GM18907 (cell line): ENCODE data around the gene ELK3.

Experiments used
- ATAC-seq: cut with Tn5 transposase; IDR thresholded peaks from one replicate; pipeline ENCODE4 v1.9.1; 2021; ENCODE audit warnings: mild to moderate bottlenecking, moderate library complexity; ENCODE audit not compliant: unreplicated experiment

ELK3 gene

GRCh38 chr12:96210376-96211055 is 16.3 kb downstream of the ELK3 start:
- ATAC-seq = no peak

GRCh38 chr12:96211988-96212387 is 17.8 kb downstream of the ELK3 start:
- ATAC-seq = no peak

GRCh38 chr12:96212456-96213375 is 18.5 kb downstream of the ELK3 start:
- no peak for ATAC-seq

DNA sequence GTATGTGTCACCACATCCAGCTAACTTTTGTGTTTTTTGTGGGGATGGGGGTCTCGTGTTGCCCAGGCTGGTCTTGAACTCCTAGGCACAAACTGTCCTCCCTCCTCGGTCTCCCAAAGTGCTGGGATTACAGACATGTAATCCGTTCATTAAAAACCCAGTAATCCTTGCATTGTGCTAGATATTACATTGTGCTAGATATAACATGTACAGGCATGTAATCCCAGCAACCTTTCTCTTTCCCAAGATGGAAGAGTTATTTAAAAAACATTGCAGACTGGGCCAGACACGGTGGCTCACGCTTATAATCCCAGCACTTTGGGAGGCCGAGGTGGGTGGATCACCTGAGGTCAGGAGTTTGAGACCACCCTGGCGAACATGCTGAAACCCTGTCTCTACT is 19.7 kb downstream of the ELK3 start:
- no peak for ATAC-seq

DNA sequence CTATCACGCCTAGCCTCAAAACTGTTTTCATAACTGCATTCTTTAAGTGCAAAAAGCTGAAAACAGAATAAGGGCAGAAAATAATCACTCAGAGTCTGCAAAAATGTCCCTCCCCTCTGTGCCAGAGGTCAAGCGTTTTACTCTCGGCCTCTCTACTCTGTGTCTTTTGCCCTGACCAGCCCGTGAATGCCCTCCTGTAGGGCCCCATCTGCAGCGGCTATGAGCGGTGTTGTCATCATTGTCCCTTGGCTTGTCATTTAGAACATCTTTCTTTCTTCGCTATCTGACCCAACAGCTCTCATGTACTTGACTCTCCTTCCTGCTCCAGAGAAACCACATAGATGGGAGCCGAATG is 21.7 kb downstream of the ELK3 start:
- no peak for ATAC-seq

GRCh38 chr12:96218989-96219678 is 25.0 kb downstream of the ELK3 start:
- ATAC-seq = no peak

DNA sequence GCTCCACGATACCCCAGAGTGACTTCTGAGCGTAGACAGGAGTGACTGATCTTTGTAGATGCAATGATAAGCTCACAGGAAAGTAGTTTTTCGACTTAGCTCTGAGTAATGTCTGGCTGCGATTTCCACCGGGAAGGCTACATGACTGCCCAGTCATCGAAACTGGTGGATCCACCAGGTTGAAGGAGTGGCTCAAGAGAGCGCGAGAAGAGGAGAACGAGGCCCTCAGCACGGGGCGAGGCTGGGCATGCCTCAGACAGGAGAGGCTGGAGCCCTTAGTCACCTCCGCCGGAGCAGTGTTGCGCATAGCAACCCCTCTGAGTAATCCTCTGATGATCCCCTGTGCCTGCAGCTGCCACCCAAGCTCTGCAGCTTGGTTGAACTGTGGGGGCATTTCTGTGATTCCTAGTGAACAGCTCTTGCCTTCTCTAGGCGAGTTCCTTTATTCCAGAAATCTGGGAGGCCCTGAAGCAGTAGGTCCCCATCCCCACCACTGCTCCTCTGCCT is 25.6 kb downstream of the ELK3 start:
- no peak for ATAC-seq

DNA sequence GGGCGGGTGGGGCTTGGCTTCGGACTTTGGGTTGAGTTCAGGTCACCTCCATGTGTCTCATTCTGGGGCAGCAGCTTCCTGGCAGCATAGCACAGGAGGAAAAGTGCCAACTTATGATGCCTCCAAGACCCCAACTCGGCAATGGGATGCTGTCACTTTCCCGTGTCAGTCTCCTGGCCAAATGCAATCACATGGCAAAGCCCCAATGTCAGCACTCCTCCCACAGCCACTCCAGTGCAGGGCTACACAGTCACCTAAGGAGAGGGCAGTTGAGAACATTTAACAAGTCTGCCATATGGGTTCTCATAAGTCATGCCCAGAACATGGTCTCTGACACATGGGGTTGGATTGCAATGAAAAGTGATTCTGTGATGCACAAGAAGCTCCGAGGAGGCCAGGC is 26.7 kb downstream of the ELK3 start:
- ATAC-seq = no peak

GRCh38 chr12:96221391-96221790 is 27.2 kb downstream of the ELK3 start:
- ATAC-seq = no peak

GRCh38 chr12:96223411-96224218 is 29.4 kb downstream of the ELK3 start:
- no peak for ATAC-seq

DNA sequence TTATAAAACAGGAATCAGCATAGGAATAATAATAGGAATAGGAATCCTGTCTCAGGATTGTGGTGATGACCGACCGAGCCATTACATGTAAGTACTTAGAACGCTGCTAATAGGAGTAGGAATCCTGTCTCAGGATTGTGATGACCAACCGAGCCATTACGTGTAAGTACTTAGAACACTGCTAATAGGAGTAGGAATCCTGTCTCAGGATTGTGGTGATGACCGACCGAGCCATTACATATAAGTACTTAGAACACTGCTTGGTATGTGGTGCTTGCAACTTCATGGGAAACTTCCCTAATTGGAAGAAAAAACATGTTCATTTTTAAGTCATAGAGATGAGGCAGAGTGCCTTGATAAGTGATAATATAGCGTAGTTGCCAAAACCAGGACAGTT is 30.0 kb downstream of the ELK3 start:
- no peak for ATAC-seq

- no peak for ATAC-seq
Measured at GRCh38 chr12:96225044-96225855, 31.1 kb downstream of the ELK3 start.

- ATAC-seq = no peak
Measured at GRCh38 chr12:96225994-96226399, 31.8 kb downstream of the ELK3 start.

DNA sequence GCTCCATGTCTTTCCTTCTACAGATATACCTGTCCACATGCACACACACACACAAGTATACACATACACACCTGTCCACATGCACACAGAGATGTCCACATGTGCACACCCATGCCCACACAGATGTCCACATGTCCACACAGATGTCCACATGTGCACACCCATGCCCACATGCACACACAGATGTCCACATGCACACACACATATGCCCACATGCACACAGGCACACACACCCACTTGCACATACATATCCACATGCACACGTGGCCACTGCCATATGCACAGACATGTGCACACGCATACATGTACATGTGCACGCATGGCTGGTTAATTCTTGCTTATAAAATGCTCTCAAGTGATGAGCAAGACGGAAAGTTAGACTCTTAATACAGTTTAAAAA is 32.2 kb downstream of the ELK3 start:
- ATAC-seq = no peak

- ATAC-seq = no peak
Measured at GRCh38 chr12:96226801-96227348, 32.7 kb downstream of the ELK3 start.

GRCh38 chr12:96227365-96228106 is 33.4 kb downstream of the ELK3 start:
- ATAC-seq = no peak

- no peak for ATAC-seq
Measured at GRCh38 chr12:96228566-96229248, 34.5 kb downstream of the ELK3 start.

- ATAC-seq = no peak
Measured at GRCh38 chr12:96230646-96231045, 36.5 kb downstream of the ELK3 start.
